Naive thymus-derived CD4-positive, alpha-beta T cell (primary cell): ENCODE results near the gene SH2D3C. TPM values are rescaled to one million over a fixed set of nuclear protein-coding genes. Genes with fewer than 3 reads are reported as not detected.

Experiments used
- ATAC-seq: fragments of 150-1000 bp; cut with Tn5 transposase; 2 replicates; pipeline ENCODE4 v1.10.0; 2021; ENCODE audit warnings: mild to moderate bottlenecking, moderate library complexity
- CTCF ChIA-PET: fragments of 350-600 bp; sonication (Branson Sonifier 250); formaldehyde crosslinking; loops from one replicate; lab custom pipeline; 2021; ENCODE audit warnings: antibody characterized with exemption; lab: Charles Lee
- POLR2A ChIA-PET: fragments of 350-600 bp; sonication (Branson Sonifier 250); formaldehyde crosslinking; loops from one replicate; lab custom pipeline; 2021; ENCODE audit warnings: antibody characterized with exemption, inconsistent platforms; lab: Charles Lee
- DNase-seq, 9 donors: peaks; one replicate each; pipeline versions ENCODE4 v3.0.0 to v3.0.0-alpha.2; 2020 to 2022; ENCODE audit warnings: mixed read lengths in 1 of 9
- H3K27ac ChIP-seq: one replicate; pipeline ENCODE4 v1.7.0; 2013; ENCODE audit warnings: mild to moderate bottlenecking, low read depth, low read length, moderate library complexity
- H3K27me3 ChIP-seq, 2 donors: one replicate each; pipeline ENCODE4 v1.7.0; 2013; ENCODE audit warnings: low read length in 2 of 2, mild to moderate bottlenecking in 2 of 2, moderate library complexity in 2 of 2; ENCODE audit not compliant: control insufficient read depth in 2 of 2, insufficient read depth in 2 of 2
- H3K36me3 ChIP-seq, 3 experiments: 1 replicate in 2 of 3; 2 replicates in 1 of 3; pipeline ENCODE4 v1.7.0; 2013; ENCODE audit warnings: low read length in 3 of 3, mild to moderate bottlenecking in 3 of 3, moderate library complexity in 1 of 3; ENCODE audit not compliant: insufficient read depth in 3 of 3, control insufficient read depth in 2 of 3
- H3K4me1 ChIP-seq, 2 donors: one replicate each; pipeline ENCODE4 v1.7.0; 2013; ENCODE audit warnings: low read length in 2 of 2, mild to moderate bottlenecking in 2 of 2, moderate library complexity in 1 of 2; ENCODE audit not compliant: control insufficient read depth in 2 of 2, insufficient read depth in 2 of 2
- H3K4me3 ChIP-seq: 2 replicates; pipeline ENCODE4 v1.7.0; 2013; ENCODE audit warnings: mild to moderate bottlenecking, low read length
- H3K9me3 ChIP-seq, 3 experiments: 1 replicate in 2 of 3; 2 replicates in 1 of 3; pipeline ENCODE4 v1.7.0; 2013; ENCODE audit warnings: low read length in 3 of 3; ENCODE audit not compliant: control insufficient read depth in 2 of 3
- H3K27ac Mint-ChIP-seq, 9 donors: one replicate each; pipeline ENCODE4 v1.8.0; 2020 to 2022; ENCODE audit warnings: mixed read lengths in 9 of 9, mild to moderate bottlenecking in 8 of 9, moderate library complexity in 5 of 9, inconsistent platforms in 2 of 9
- H3K27me3 Mint-ChIP-seq, 5 donors: one replicate each; pipeline ENCODE4 v1.8.0; 2021 to 2022; ENCODE audit warnings: mixed read lengths in 5 of 5, mild to moderate bottlenecking in 1 of 5
- H3K36me3 Mint-ChIP-seq, 5 donors: one replicate each; pipeline ENCODE4 v1.8.0; 2020 to 2022; ENCODE audit warnings: mixed read lengths in 5 of 5, mild to moderate bottlenecking in 3 of 5, inconsistent platforms in 1 of 5
- H3K4me1 Mint-ChIP-seq, 7 donors: one replicate each; pipeline ENCODE4 v1.8.0; 2020 to 2022; ENCODE audit warnings: mixed read lengths in 7 of 7, mild to moderate bottlenecking in 3 of 7, inconsistent platforms in 1 of 7
- H3K4me3 Mint-ChIP-seq, 10 donors: one replicate each; pipeline ENCODE4 v1.8.0; 2020 to 2022; ENCODE audit warnings: mild to moderate bottlenecking in 10 of 10, mixed read lengths in 10 of 10, moderate library complexity in 6 of 10, inconsistent platforms in 2 of 10
- H3K9me3 Mint-ChIP-seq, 11 donors: one replicate each; pipeline ENCODE4 v1.8.0; 2020 to 2022; ENCODE audit warnings: mixed read lengths in 11 of 11, mild to moderate bottlenecking in 4 of 11, inconsistent platforms in 1 of 11, moderate library complexity in 1 of 11
- intact Hi-C, 2 donors: fragments of 100-400 bp; cut with micrococcal nuclease; formaldehyde crosslinking; loops; one replicate each; pipeline ENCODE4 v1.15.1; 2023
- polyA plus RNA-seq, 2 donors: library from polyadenylated mRNA; unstranded; fragments of 300-500 nt; fragmentation: Illumina TruSeq; gene quantifications; one replicate each; pipeline ENCODE4 v1.2.3, GENCODE V29; 2021
- total RNA-seq, 6 experiments: library from RNA in 5 of 6; stranded (reverse) in 5 of 6; gene quantifications; 1 replicate in 5 of 6; 2 replicates in 1 of 6; pipeline ENCODE4 v1.2.3 and lab custom pipeline; 2021 to 2026

The SH2D3C gene
- total and polyA plus RNA-seq, 7 experiments from 2014 or later = 20.9 to 72.9 (median 51.9) TPM

DNA sequence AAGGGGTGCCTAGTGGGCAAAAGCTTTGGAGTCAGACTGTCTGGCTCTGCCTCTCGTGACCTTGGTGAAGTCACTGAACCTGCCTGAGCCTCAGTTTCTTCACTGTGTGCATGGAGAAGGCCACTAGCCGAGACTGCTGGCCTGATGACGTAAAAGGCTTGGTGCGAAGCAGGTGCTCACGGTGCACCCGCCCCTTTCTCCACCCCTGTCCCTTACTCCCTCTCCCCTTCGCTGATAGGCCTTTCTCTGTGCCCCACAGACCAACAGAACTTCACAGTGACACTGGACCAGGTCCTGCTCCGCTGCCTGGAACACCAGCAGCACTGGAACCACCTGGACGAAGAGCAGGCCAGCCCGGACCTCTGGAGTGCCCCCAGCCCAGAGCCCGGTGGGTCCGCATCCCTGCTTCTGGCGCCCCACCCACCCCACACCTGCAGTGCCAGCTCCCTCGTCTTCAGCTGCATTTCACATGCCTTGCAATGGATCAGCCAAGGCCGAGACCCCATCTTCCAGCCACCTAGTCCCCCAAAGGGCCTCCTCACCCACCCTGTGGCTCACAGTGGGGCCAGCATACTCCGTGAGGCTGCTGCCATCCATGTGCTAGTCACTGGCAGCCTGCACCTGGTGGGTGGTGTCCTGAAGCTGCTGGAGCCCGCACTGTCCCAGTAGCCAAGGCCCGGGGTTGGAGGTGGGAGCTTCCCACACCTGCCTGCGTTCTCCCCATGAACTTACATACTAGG is 34.6 kb upstream of the SH2D3C start:
- Histone ChIP-seq H3K9me3 (no peaks in the 10 kb centered on the region), H3K4me3 (no peak overlapping the region), H3K36me3 (peaks cover 0 to 88% (median 18%) of the 10 kb centered on the region in 3 experiments), H3K4me1 (no peaks in the 10 kb centered on the region), H3K27me3 (no peaks in the 10 kb centered on the region), H3K27ac (no peak overlapping the region)
- POLR2A ChIA-PET = interaction anchor here (0.8 kb wide), 1 partner anchor 259 kb away, joined by 3 read pairs; no protein-coding TSS in a partner anchor
- intact Hi-C loops = no loop called here
- peaks cover 0 to 21% (median 0%) of the 10 kb centered on the region in 5 donors for H3K36me3 Mint-ChIP-seq
- H3K9me3 Mint-ChIP-seq = no peaks in the 10 kb centered on the region
- no peak for DNase-seq
- H3K4me3 Mint-ChIP-seq = no peak overlapping the region
- CTCF ChIA-PET = interaction anchor here (1.0 kb wide), 1 partner anchor 78 kb away, joined by 6 read pairs; the partner anchor contains the start of gene TOR2A
- no peaks in the 10 kb centered on the region for H3K27me3 Mint-ChIP-seq
- peaks cover 0 to 4% (median 0%) of the 10 kb centered on the region in 7 donors for H3K4me1 Mint-ChIP-seq
- H3K27ac Mint-ChIP-seq = no peak overlapping the region
- no peak for ATAC-seq

DNA sequence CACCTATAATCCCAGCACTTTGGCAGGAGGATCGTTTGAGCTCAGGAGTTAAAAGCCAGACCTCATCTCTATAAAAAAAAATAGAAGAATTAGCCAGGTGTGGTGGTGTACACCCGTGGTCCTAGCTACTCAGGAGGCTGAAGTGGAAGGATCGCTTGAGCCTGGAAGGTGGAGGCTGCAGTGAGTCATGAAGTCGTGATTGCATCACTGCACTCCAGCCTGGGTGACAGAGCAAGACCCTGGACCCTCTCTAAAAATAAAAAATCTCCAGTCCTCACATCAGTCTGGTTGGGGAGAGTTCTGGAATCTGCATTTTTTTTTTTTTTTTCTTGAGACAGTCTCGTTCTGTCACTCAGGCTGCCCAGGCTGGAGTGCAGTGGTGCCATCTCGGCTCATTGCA is 33.5 kb upstream of the SH2D3C start:
- intact Hi-C loops = no loop called here
- Histone ChIP-seq H3K4me3 (no peak overlapping the region), H3K36me3 (peaks cover 0 to 88% (median 21%) of the 10 kb centered on the region in 3 experiments), H3K4me1 (no peaks in the 10 kb centered on the region), H3K27ac (no peak overlapping the region), H3K27me3 (no peaks in the 10 kb centered on the region), H3K9me3 (no peaks in the 10 kb centered on the region)
- ChIA-PET POLR2A (no interaction called here), CTCF (interaction anchor here (0.7 kb wide), 1 partner anchor 28 kb away, joined by 5 read pairs; no protein-coding TSS in a partner anchor)
- no peak for DNase-seq
- Mint-ChIP-seq H3K27me3 (no peaks in the 10 kb centered on the region), H3K4me3 (no peak overlapping the region), H3K27ac (no peak overlapping the region), H3K4me1 (no peaks in the 10 kb centered on the region), H3K36me3 (peaks cover 0 to 20% (median 0%) of the 10 kb centered on the region in 5 donors), H3K9me3 (no peaks in the 10 kb centered on the region)
- ATAC-seq = no peak

DNA sequence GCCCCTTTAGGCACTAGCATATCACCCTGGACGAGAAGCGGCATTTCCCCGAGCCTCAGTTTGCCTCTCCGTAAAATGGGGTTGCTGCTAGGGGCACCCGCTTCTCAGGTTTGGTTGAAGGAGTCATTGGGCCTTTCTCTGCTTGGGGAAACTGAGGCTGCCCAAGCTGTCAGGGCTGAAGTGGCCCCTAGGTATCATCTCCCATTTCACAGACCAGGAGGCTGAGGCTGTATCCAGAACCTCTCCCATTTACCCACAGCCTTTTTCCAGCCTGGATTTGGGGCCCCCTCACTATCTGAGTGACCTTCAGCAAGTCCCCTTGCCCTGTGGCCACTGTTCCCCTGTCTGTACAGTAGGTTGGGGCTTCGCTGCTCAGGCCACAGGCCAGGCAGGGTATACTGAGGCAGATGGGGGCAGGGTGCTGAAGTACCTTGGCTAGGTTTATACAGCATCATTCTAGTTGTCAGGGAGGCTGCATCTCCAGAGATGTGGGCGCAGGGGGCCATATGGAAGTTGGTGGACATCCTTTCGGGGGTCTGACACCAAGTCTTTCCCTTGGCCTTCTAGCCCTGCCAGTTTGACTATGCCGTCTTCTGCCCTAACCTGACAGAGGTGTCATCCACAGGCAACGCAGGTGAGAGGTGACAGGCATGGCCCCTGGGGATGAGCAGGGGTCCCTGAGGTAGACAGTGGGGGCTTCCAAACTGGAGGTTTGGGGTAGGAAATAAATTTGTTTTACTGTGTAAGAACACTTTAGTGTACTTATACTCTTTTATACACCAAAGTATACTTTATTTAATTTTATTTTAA is 32.1 kb upstream of the SH2D3C start:
- DNase-seq (no peak), ATAC-seq (no peak)
- H3K9me3 Mint-ChIP-seq = peaks cover 0 to 2% (median 0%) of the 10 kb centered on the region in 11 donors
- H3K4me3 Mint-ChIP-seq = no peak overlapping the region
- H3K27me3 Mint-ChIP-seq = no peaks in the 10 kb centered on the region
- H3K4me1 ChIP-seq = no peaks in the 10 kb centered on the region
- H3K36me3 Mint-ChIP-seq = peaks cover 0 to 19% (median 4%) of the 10 kb centered on the region in 5 donors
- POLR2A ChIA-PET = no interaction called here
- H3K36me3 ChIP-seq = peaks cover 0 to 89% (median 20%) of the 10 kb centered on the region in 3 experiments
- CTCF ChIA-PET = interaction anchor here (0.7 kb wide), 2 partner anchors 18 to 476 kb away, joined by 4 to 8 read pairs; no protein-coding TSS in a partner anchor
- no peak overlapping the region for H3K4me3 ChIP-seq
- no peaks in the 10 kb centered on the region for H3K27me3 ChIP-seq
- H3K27ac ChIP-seq = no peak overlapping the region
- intact Hi-C loops = no loop called here
- no peak overlapping the region for H3K27ac Mint-ChIP-seq
- peaks cover 3 to 8% (median 4%) of the 10 kb centered on the region in 7 donors for H3K4me1 Mint-ChIP-seq
- H3K9me3 ChIP-seq = no peaks in the 10 kb centered on the region

DNA sequence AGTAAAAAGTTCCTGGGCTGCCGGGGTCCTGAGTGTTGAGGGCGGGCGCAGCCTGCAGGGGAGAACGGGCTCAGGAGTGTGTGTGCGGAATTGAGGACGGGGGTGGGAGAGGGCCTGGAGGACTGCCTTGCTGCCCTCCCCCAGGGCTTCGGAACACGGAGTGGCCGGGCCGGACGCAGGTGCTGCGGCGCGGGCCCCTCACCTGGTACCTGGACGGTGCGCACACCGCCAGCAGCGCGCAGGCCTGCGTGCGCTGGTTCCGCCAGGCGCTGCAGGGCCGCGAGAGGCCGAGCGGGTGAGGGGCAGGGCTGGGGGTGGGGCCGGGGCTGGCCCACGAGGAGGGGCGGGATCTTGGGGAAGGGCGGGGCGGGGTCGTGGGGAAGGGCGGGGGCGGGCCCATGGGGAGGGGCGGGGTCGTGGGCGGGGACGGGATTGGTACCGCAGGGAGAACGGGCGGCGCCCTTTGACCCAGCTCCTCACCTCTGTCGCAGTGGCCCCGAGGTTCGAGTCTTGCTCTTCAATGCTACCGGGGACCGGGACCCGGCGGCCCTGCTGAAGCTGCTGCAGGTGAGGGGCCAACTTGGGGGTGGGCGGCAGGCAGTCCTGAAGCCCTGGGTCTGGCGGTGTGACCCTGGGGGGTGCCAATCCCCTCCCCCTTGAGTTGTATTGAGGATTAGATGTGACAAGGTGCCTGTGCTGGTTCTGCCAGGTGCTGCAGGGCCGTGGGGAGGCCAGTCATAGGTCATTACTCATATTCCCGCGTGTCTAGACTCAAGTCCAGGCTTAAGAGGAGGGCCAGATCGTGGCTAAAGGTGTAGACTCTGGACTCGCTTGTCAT is 31.3 kb upstream of the SH2D3C start:
- intact Hi-C loops = no loop called here
- Mint-ChIP-seq H3K36me3 (peaks cover 0 to 19% (median 4%) of the 10 kb centered on the region in 5 donors), H3K9me3 (peaks cover 0 to 2% (median 0%) of the 10 kb centered on the region in 11 donors), H3K4me1 (peaks cover 3 to 8% (median 4%) of the 10 kb centered on the region in 7 donors), H3K27me3 (no peaks in the 10 kb centered on the region), H3K27ac (no peak overlapping the region), H3K4me3 (no peak overlapping the region)
- DNase-seq (no peak), ATAC-seq (peak; percentile 33)
- Histone ChIP-seq H3K4me1 (no peaks in the 10 kb centered on the region), H3K27ac (no peak overlapping the region), H3K27me3 (no peaks in the 10 kb centered on the region), H3K36me3 (peaks cover 0 to 82% (median 15%) of the 10 kb centered on the region in 3 experiments), H3K9me3 (no peaks in the 10 kb centered on the region), H3K4me3 (no peak overlapping the region)
- POLR2A ChIA-PET = interaction anchor here (0.6 to 1.0 kb wide), 2 partner anchors 17 to 108 kb away, joined by 3 read pairs; no protein-coding TSS in a partner anchor
- CTCF ChIA-PET = interaction anchor here (0.6 to 1.3 kb wide), 2 partner anchors 74 to 257 kb away, joined by 4 to 5 read pairs; partner anchors contain the start of gene TOR2A

DNA sequence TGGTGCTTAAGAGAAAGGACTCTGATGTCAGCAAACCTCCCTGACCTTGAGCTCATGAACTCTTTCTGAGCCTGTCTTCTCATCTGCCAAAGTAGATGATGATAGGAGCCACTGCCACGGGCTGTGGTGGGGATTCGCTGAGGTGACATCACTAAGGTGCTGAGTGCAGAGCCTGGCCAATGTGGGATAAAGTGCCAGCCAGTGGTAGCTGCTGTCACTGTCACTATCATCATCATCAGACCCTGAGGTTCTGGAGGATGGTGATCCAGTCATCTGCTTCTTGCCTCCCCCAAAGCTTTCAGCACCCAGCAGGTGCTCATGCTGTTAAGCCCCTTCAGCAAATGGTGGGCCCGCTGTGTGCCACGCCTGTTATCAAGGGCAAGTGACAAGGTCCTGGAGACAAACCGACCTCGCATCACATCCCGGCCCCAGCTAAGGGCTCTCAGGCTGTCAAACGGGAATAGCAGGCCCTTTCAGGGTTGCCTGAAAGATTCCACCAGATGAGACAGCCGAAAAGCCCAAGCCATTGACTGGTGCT is 30.6 kb upstream of the SH2D3C start:
- peaks cover 0 to 19% (median 4%) of the 10 kb centered on the region in 5 donors for H3K36me3 Mint-ChIP-seq
- intact Hi-C loops = no loop called here

More for the DNA sequence above, 30.6 kb upstream of the SH2D3C start:
- H3K27ac ChIP-seq = no peak overlapping the region
- ChIA-PET CTCF (interaction anchor here (0.6 to 1.3 kb wide), 3 partner anchors 74 to 256 kb away, joined by 4 to 7 read pairs (median 5); partner anchors contain the start of gene TOR2A), POLR2A (interaction anchor here (0.6 to 1.0 kb wide), 4 partner anchors 9 to 109 kb away, joined by 3 to 5 read pairs (median 3); no protein-coding TSS in a partner anchor)
- H3K4me3 ChIP-seq = no peak overlapping the region
- Mint-ChIP-seq H3K4me1 (peaks cover 3 to 15% (median 8%) of the 10 kb centered on the region in 7 donors), H3K4me3 (no peak overlapping the region), H3K27ac (peak overlapping the region in 1 of 9 donors; percentile 28), H3K27me3 (no peaks in the 10 kb centered on the region), H3K9me3 (peaks cover 0 to 2% (median 0%) of the 10 kb centered on the region in 11 donors)
- no peaks in the 10 kb centered on the region for H3K27me3 ChIP-seq
- H3K36me3 ChIP-seq = peaks cover 0 to 76% (median 14%) of the 10 kb centered on the region in 3 experiments
- H3K9me3 ChIP-seq = no peaks in the 10 kb centered on the region
- DNase-seq (no peak), ATAC-seq (no peak)
- peaks cover 4 to 5% of the 10 kb centered on the region in 2 donors for H3K4me1 ChIP-seq
